A549 (cell line): Measurements from ENCODE around the gene PDCD1LG2. TPM values are rescaled to one million over a fixed set of nuclear protein-coding genes. Genes with fewer than 3 reads are reported as not detected.

ENCODE experiments used
- ATAC-seq, 2 experiments: fragments of 200-7000 bp in 1 of 2; fragments of >200 bp in 1 of 2; cut with Nextera tagmentation in 1 of 2; cut with Tn5 transposase in 1 of 2; 3 replicates each; pipeline versions ENCODE4 v1.8.0 to v1.9.1; 2018 to 2020; ENCODE audit warnings: mild to moderate bottlenecking in 1 of 2, moderate library complexity in 1 of 2
- CTCF ChIA-PET: fragments of 300-600 bp; sonication (Branson Sonifier 250); formaldehyde crosslinking; extraction: SDS; loops from one replicate; lab custom pipeline; 2021; ENCODE audit warnings: antibody characterized with exemption, inconsistent platforms; lab: Yijun Ruan, JAX
- POLR2A ChIA-PET: fragments of 350-600 bp; formaldehyde crosslinking; extraction: SDS; loops from one replicate; lab custom pipeline; 2021; ENCODE audit warnings: antibody characterized with exemption, inconsistent platforms; lab: Yijun Ruan, JAX
- DNase-seq, 2 experiments: peaks; one replicate each; pipeline versions ENCODE4 v3.0.0 to v3.0.0-alpha.2; 2011 to 2016; ENCODE audit warnings: low read depth in 1 of 2, low spot score in 1 of 2
- FAIRE-seq: peaks from 2 replicates; lab custom pipeline; 2011; peaks lifted over from hg19 to GRCh38; lab: Jason Lieb, UNC
- H3K27ac ChIP-seq, 2 experiments: fragments of >200 bp; sonication (Bioruptor Twin); formaldehyde crosslinking; 3 replicates each; pipeline ENCODE4 v1.5.1; 2016 to 2017
- H3K4me1 ChIP-seq: fragments of >200 bp; sonication (Bioruptor Twin); formaldehyde crosslinking; 3 replicates; pipeline ENCODE4 v1.6.1; 2016
- H3K4me2 ChIP-seq: fragments of >200 bp; sonication (Bioruptor Twin); formaldehyde crosslinking; 3 replicates; pipeline ENCODE4 v1.6.1; 2016
- H3K4me3 ChIP-seq: fragments of >200 bp; sonication (Bioruptor Twin); formaldehyde crosslinking; 3 replicates; pipeline ENCODE4 v1.5.1; 2016
- H3K9me3 ChIP-seq: fragments of >200 bp; sonication (Bioruptor Twin); formaldehyde crosslinking; 3 replicates; pipeline ENCODE4 v1.6.1; 2016
- ATOH8 ChIP-seq: fragments of 250-450 bp; sonication (Bioruptor Pico); IDR thresholded peaks from 2 replicates; pipeline ENCODE4 v1.5.0; 2020; ENCODE audit warnings: low read depth, mild to moderate bottlenecking, moderate library complexity
- BHLHE40 ChIP-seq: IDR thresholded peaks from 2 replicates; pipeline ENCODE4 v1.6.1; 2012; ENCODE audit warnings: low read depth, low read length, inconsistent platforms
- CBX2 ChIP-seq: fragments of 200-600 bp; sonication (generic); IDR thresholded peaks from 2 replicates; pipeline ENCODE4 v1.6.1; 2016; ENCODE audit warnings: low read depth, mild to moderate bottlenecking, borderline replicate concordance
- CBX8 ChIP-seq: fragments of 200-600 bp; sonication (generic); IDR thresholded peaks from 2 replicates; pipeline ENCODE4 v1.6.1; 2016
- EHMT2 ChIP-seq: fragments of 200-600 bp; sonication (generic); IDR thresholded peaks from 2 replicates; pipeline ENCODE4 v1.6.1; 2016; ENCODE audit warnings: antibody characterized with exemption, low read depth, mild to moderate bottlenecking, moderate library complexity
- ELK1 ChIP-seq: fragments of 150-350 bp; IDR thresholded peaks from 2 replicates; pipeline ENCODE4 v1.6.1; 2014; ENCODE audit warnings: low read depth, mild to moderate bottlenecking, low read length
- EP300 ChIP-seq, 2 experiments: fragments of >200 bp; sonication (Bioruptor Twin); formaldehyde crosslinking; IDR thresholded peaks; 2 replicates in 1 of 2; 3 replicates in 1 of 2; pipeline ENCODE4 v1.6.1; 2016 to 2017
- ESRRA ChIP-seq: fragments of 150-350 bp; IDR thresholded peaks from 2 replicates; pipeline ENCODE4 v1.6.1; 2014; ENCODE audit warnings: mild to moderate bottlenecking, low read length, borderline replicate concordance
- FOXS1 ChIP-seq: fragments of 250-450 bp; sonication (Bioruptor Pico); IDR thresholded peaks from 2 replicates; pipeline ENCODE4 v1.5.0; 2020; ENCODE audit warnings: mild to moderate bottlenecking, moderate library complexity
- GATA3 ChIP-seq: IDR thresholded peaks from 2 replicates; pipeline ENCODE4 v1.6.1; 2012; ENCODE audit warnings: borderline replicate concordance
- JUNB ChIP-seq: fragments of >200 bp; sonication (Bioruptor Twin); formaldehyde crosslinking; IDR thresholded peaks from 2 replicates; pipeline ENCODE4 v1.6.1; 2016
- KDM1A ChIP-seq: fragments of 200-600 bp; sonication (generic); IDR thresholded peaks from 2 replicates; pipeline ENCODE4 v1.6.1; 2016; ENCODE audit warnings: low read depth, mild to moderate bottlenecking
- MAFK ChIP-seq: fragments of 450-650 bp; IDR thresholded peaks from 2 replicates; pipeline ENCODE4 v1.6.1; 2014; ENCODE audit not compliant: partially characterized antibody
- MAX ChIP-seq: IDR thresholded peaks from 2 replicates; pipeline ENCODE4 v1.6.1; 2012
- NFE2L2 ChIP-seq: fragments of 150-350 bp; conservative IDR thresholded peaks from 2 replicates; pipeline ENCODE4 v1.6.1; 2014; ENCODE audit warnings: low read length
- NPAS2 ChIP-seq: fragments of 250-450 bp; sonication (Bioruptor Pico); IDR thresholded peaks from 2 replicates; pipeline ENCODE4 v1.8.0; 2022; ENCODE audit warnings: mild to moderate bottlenecking, moderate library complexity, borderline replicate concordance
- RAD21 ChIP-seq, 2 experiments: fragments of >200 bp in 1 of 2; sonication (Bioruptor Twin) in 1 of 2; formaldehyde crosslinking in 1 of 2; IDR thresholded peaks in 1 of 2; conservative IDR thresholded peaks in 1 of 2; 2 replicates in 1 of 2; 3 replicates in 1 of 2; pipeline ENCODE4 v1.6.1; 2012 to 2018; ENCODE audit warnings: inconsistent platforms in 1 of 2
- RARB ChIP-seq: fragments of 250-450 bp; sonication (Bioruptor Pico); IDR thresholded peaks from 2 replicates; pipeline ENCODE4 v1.8.0; 2021; ENCODE audit warnings: mild to moderate bottlenecking, moderate library complexity
- RCOR1 ChIP-seq: fragments of 150-350 bp; IDR thresholded peaks from 2 replicates; pipeline ENCODE4 v1.6.1; 2014; ENCODE audit warnings: antibody characterized with exemption, low read length, low read depth
- TFCP2L1 ChIP-seq: fragments of 250-450 bp; sonication (Bioruptor Pico); IDR thresholded peaks from 2 replicates; pipeline ENCODE4 v1.5.0; 2021; ENCODE audit warnings: mild to moderate bottlenecking
- USF2 ChIP-seq: fragments of 450-650 bp; IDR thresholded peaks from 2 replicates; pipeline ENCODE4 v1.6.1; 2014; ENCODE audit warnings: antibody characterized with exemption
- WGBS: methylation state at CpG from one replicate; pipeline ENCODE4 v1.1.6; 2017; ENCODE audit errors: missing lambda C conversion rate; 5-methylcytosine and 5-hydroxymethylcytosine counted together
- polyA plus RNA-seq, 4 experiments: library from polyadenylated mRNA; depleted of rRNA in 3 of 4; stranded (reverse); fragments of >200 nt; fragmentation: RNase III in 1 of 4; extraction: RNeasy Plus Mini Kit Qiagen cat#74134 plus additional on column Dnase treatment in 1 of 4; gene quantifications; 2 replicates in 3 of 4; 3 replicates in 1 of 4; pipeline ENCODE4 v1.2.3, GENCODE V29; 2011 to 2017

The PDCD1LG2 gene
- polyA plus RNA-seq, 2 of the 4 experiments (the other 2 are of a cell fraction), result 0.53 TPM

GRCh38 chr9:5586391-5586802 lies 76.1 kb downstream of the PDCD1LG2 start:
- ChIA-PET POLR2A (no interaction called here), CTCF (interaction anchor here (0.6 to 9.1 kb wide), 4 partner anchors 14 to 399 kb away, joined by 4 to 96 read pairs (median 42); partner anchors contain the start of genes CD274 and INSL6)
- peaks cover 8% of the 10 kb centered on the region; the same call in 2 of the 3 replicates for H3K4me1 ChIP-seq
- H3K4me2 ChIP-seq, result no peak overlapping the region
- ATAC-seq (no peak), DNase-seq (no peak), FAIRE-seq (no peak)
- no peak overlapping the region for H3K27ac ChIP-seq
- H3K9me3 ChIP-seq, result no peaks in the 10 kb centered on the region
- H3K4me3 ChIP-seq, result no peak overlapping the region
- TF ChIP-seq ATOH8 (CRISPR knock-in tag) (no peak), NPAS2 (CRISPR knock-in tag) (no peak), CBX2 (no peak), CBX8 (no peak)

- FAIRE-seq (no peak), DNase-seq (no peak), ATAC-seq (no peak)
These were observed 76.7 kb downstream of the PDCD1LG2 start for GRCh38 chr9:5587024-5587423.

GRCh38 chr9:5592231-5592630 lies 81.9 kb downstream of the PDCD1LG2 start:
- Histone ChIP-seq H3K9me3 (no peaks in the 10 kb centered on the region), H3K4me2 (no peak overlapping the region), H3K27ac (no peak overlapping the region), H3K4me1 (no peaks in the 10 kb centered on the region)
- ChIA-PET POLR2A (no interaction called here), CTCF (interaction anchor here (1.0 to 1.3 kb wide), 3 partner anchors 8 to 142 kb away, joined by 3 to 7 read pairs (median 3); partner anchors contain the start of gene CD274)
- no peak for DNase-seq
- WGBS, result 90% methylated on average over 3 of the region's 3 CpGs
- FAIRE-seq, result no peak
- no peak for TF ChIP-seq BHLHE40
- no peak for TF ChIP-seq ELK1
- no peak for TF ChIP-seq NFE2L2
- no peak for TF ChIP-seq TFCP2L1 (CRISPR knock-in tag)
- TF ChIP-seq RCOR1, result no peak
- TF ChIP-seq FOXS1 (CRISPR knock-in tag), result no peak
- no peak for TF ChIP-seq RAD21 (conservative IDR thresholded peaks at IDR 0.05 in 1 of 2, IDR thresholded peaks at IDR 0.05 in 1 of 2)
- TF ChIP-seq USF2, result no peak
- TF ChIP-seq RARB (CRISPR knock-in tag), result no peak
- TF ChIP-seq JUNB, result no peak
- no peak for TF ChIP-seq ESRRA
- no peak for TF ChIP-seq CBX2
- no peak for TF ChIP-seq KDM1A
- TF ChIP-seq MAX, result no peak
- no peak for TF ChIP-seq MAFK
- no peak for TF ChIP-seq EHMT2
- TF ChIP-seq, all 56 proteins: peak for 0
- no peak for ATAC-seq
- no peak overlapping the region for H3K4me3 ChIP-seq

More at GRCh38 chr9:5587024-5587423, 76.7 kb downstream of the PDCD1LG2 start:
- Histone ChIP-seq H3K4me2 (no peak overlapping the region), H3K4me1 (peaks cover 8% of the 10 kb centered on the region; the same call in 2 of the 3 replicates)
- POLR2A ChIA-PET, result no interaction called here
- no peak for TF ChIP-seq JUNB
- no peak for TF ChIP-seq GATA3
- TF ChIP-seq TFCP2L1 (CRISPR knock-in tag), result no peak
- no peak for TF ChIP-seq RARB (CRISPR knock-in tag)
- no peak for TF ChIP-seq EP300 (IDR thresholded peaks at IDR 0.05)
- TF ChIP-seq, all 56 proteins: peak for 0
- WGBS, result 80% methylated on average over 1 of the region's 1 CpG
- no peak overlapping the region for H3K4me3 ChIP-seq
- CTCF ChIA-PET, result interaction anchor here (3.5 to 9.1 kb wide), 3 partner anchors 13 to 400 kb away, joined by 25 to 96 read pairs (median 59); partner anchors contain the start of genes CD274 and INSL6
- no peak overlapping the region for H3K27ac ChIP-seq
- no peaks in the 10 kb centered on the region for H3K9me3 ChIP-seq
